Astrocyte (in vitro differentiated cells and primary cell): ENCODE results near the gene MDN1. TPM values are rescaled to one million over a fixed set of nuclear protein-coding genes. Genes with fewer than 3 reads are reported as not detected.
"Not testable (repeated sequence)": the region's sequence is repeated elsewhere in the genome, so short reads cannot be mapped to it uniquely, and the experiment has no call there.

Source experiments
- DNase-seq: peaks from one replicate; pipeline ENCODE4 v3.0.0-alpha.2; 2010; ENCODE audit warnings: low read depth
- FAIRE-seq: peaks from 2 replicates; lab custom pipeline; 2011; peaks lifted over from hg19 to GRCh38; lab: Jason Lieb, UNC
- H2AFZ ChIP-seq: 2 replicates; pipeline ENCODE4 v1.6.0; 2012; ENCODE audit warnings: low read depth, low read length, inconsistent platforms
- H3K27ac ChIP-seq: 2 replicates; pipeline ENCODE4 v1.5.1; 2011; ENCODE audit warnings: low read depth, low read length, inconsistent platforms
- H3K27me3 ChIP-seq: 2 replicates; pipeline ENCODE4 v1.6.0; 2011; ENCODE audit warnings: low read length, inconsistent platforms; ENCODE audit not compliant: insufficient read depth
- H3K36me3 ChIP-seq: 2 replicates; pipeline ENCODE4 v1.5.1; 2011; ENCODE audit warnings: low read length, inconsistent platforms; ENCODE audit not compliant: insufficient read depth
- H3K4me1 ChIP-seq: 2 replicates; pipeline ENCODE4 v1.5.1; 2011; ENCODE audit warnings: low read length, inconsistent platforms; ENCODE audit not compliant: insufficient read depth
- H3K4me2 ChIP-seq: 2 replicates; pipeline ENCODE4 v1.6.0; 2012; ENCODE audit warnings: low read length, inconsistent platforms
- H3K4me3 ChIP-seq: 2 replicates; pipeline ENCODE4 v1.5.1; 2011; ENCODE audit warnings: low read depth, mild to moderate bottlenecking, low read length, inconsistent platforms; ENCODE audit not compliant: insufficient read depth
- H3K79me2 ChIP-seq: 2 replicates; pipeline ENCODE4 v1.6.0; 2012; ENCODE audit warnings: mild to moderate bottlenecking, low read length, inconsistent platforms; ENCODE audit not compliant: insufficient read depth
- H3K9ac ChIP-seq: 2 replicates; pipeline ENCODE4 v1.6.0; 2012; ENCODE audit warnings: mild to moderate bottlenecking, low read length, inconsistent platforms
- H3K9me3 ChIP-seq: 2 replicates; pipeline ENCODE4 v1.5.1; 2012; ENCODE audit warnings: low read depth, mild to moderate bottlenecking, low read length, inconsistent platforms; ENCODE audit not compliant: insufficient read depth
- H4K20me1 ChIP-seq: 2 replicates; pipeline ENCODE4 v1.6.0; 2012; ENCODE audit warnings: low read length, inconsistent platforms; ENCODE audit not compliant: insufficient read depth
- H3K27ac Mint-ChIP-seq: one replicate; pipeline ENCODE4 v1.8.0; 2021; ENCODE audit warnings: mild to moderate bottlenecking, mixed read lengths; ENCODE audit not compliant: unreplicated experiment
- H3K27me3 Mint-ChIP-seq: one replicate; pipeline ENCODE4 v1.8.0; 2021; ENCODE audit warnings: low read depth, mixed read lengths; ENCODE audit not compliant: unreplicated experiment
- H3K36me3 Mint-ChIP-seq: one replicate; pipeline ENCODE4 v1.8.0; 2021; ENCODE audit warnings: low read depth, mixed read lengths; ENCODE audit not compliant: unreplicated experiment
- H3K4me1 Mint-ChIP-seq: one replicate; pipeline ENCODE4 v1.8.0; 2021; ENCODE audit warnings: low read depth, mixed read lengths; ENCODE audit not compliant: unreplicated experiment
- H3K4me3 Mint-ChIP-seq: one replicate; pipeline ENCODE4 v1.8.0; 2021; ENCODE audit warnings: mild to moderate bottlenecking, moderate library complexity, mixed read lengths; ENCODE audit not compliant: unreplicated experiment
- H3K9me3 Mint-ChIP-seq: one replicate; pipeline ENCODE4 v1.8.0; 2021; ENCODE audit warnings: mild to moderate bottlenecking, mixed read lengths; ENCODE audit not compliant: unreplicated experiment
- EZH2 ChIP-seq: IDR thresholded peaks from 2 replicates; pipeline ENCODE4 v1.6.1; 2012; ENCODE audit warnings: mild to moderate bottlenecking, low read length, inconsistent platforms; ENCODE audit not compliant: insufficient read depth
- total RNA-seq: library from RNA; stranded (reverse); gene quantifications from 2 replicates; pipeline ENCODE4 v1.2.1, GENCODE V29; 2021
- TF ChIP-seq, protein P1 (sequence below): IDR thresholded peaks from 2 replicates; pipeline ENCODE4 v1.5.1; 2011; ENCODE audit warnings: low read depth, mild to moderate bottlenecking, inconsistent platforms, low read length, moderate library complexity; ENCODE audit not compliant: insufficient read depth

MDN1 gene
- total RNA-seq, 1 donor from 2014 or later, result 35.7 TPM

DNA sequence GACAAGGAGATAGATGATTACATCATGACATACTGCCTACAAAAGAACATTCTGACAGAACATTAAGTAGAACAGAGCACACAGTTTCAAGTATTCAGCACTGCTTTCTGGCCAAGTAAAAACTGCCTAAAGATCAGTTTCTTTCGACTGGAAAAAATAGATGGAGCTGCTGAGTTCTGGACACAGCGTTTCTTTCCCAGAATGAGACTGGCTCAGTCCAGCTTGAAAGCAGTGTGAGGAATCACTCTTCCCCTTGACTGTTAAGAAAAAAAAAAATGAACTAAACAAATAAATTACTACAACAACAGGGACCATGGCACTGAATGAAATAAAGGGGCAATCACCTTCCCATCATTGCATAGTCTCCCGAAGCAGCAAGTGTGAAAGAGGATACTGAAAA, 176.6 kb downstream of the MDN1 start:
- Mint-ChIP-seq H3K36me3 (peaks cover 8% of the 10 kb centered on the region), H3K9me3 (no peaks in the 10 kb centered on the region), H3K4me3 (no peak overlapping the region), H3K4me1 (peaks cover 9% of the 10 kb centered on the region), H3K27ac (no peak overlapping the region), H3K27me3 (no peaks in the 10 kb centered on the region)
- Histone ChIP-seq H3K9ac (no peak overlapping the region), H3K4me1 (peaks cover 11% of the 10 kb centered on the region), H3K27me3 (no peaks in the 10 kb centered on the region), H3K27ac (no peak overlapping the region), H2AFZ (no peak overlapping the region), H3K4me3 (no peak overlapping the region), H3K79me2 (peaks cover 24% of the 10 kb centered on the region), H4K20me1 (peaks cover 3% of the 10 kb centered on the region), H3K36me3 (peaks cover 12% of the 10 kb centered on the region), H3K9me3 (no peaks in the 10 kb centered on the region), H3K4me2 (no peak overlapping the region)
- TF ChIP-seq, protein P1, sequence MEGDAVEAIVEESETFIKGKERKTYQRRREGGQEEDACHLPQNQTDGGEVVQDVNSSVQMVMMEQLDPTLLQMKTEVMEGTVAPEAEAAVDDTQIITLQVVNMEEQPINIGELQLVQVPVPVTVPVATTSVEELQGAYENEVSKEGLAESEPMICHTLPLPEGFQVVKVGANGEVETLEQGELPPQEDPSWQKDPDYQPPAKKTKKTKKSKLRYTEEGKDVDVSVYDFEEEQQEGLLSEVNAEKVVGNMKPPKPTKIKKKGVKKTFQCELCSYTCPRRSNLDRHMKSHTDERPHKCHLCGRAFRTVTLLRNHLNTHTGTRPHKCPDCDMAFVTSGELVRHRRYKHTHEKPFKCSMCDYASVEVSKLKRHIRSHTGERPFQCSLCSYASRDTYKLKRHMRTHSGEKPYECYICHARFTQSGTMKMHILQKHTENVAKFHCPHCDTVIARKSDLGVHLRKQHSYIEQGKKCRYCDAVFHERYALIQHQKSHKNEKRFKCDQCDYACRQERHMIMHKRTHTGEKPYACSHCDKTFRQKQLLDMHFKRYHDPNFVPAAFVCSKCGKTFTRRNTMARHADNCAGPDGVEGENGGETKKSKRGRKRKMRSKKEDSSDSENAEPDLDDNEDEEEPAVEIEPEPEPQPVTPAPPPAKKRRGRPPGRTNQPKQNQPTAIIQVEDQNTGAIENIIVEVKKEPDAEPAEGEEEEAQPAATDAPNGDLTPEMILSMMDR, result no peak
- TF ChIP-seq EZH2, result no peak
- FAIRE-seq (peak; percentile 13), DNase-seq (no peak)

DNA sequence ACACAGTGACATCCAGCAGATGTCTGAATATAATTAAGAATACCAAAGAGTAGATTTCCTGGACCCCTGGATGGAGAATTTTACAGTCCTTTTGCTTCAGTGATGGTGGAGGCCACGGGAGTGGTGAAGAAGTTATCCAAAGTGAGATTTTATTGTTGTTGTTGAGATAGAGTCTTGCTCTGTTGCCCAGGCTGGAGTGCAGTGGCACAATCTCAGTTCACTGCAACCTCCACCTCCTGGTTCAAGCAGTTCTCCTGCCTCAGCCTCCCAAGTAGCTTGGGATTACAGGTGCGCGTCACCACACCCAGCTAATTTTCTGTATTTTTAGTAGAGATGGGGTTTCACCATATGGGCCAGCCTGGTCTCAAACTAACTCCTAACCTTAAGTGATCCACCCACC, 178.0 kb downstream of the MDN1 start:
- Histone ChIP-seq H3K9ac (peak overlapping the region; percentile 67), H3K4me1 (peaks cover 16% of the 10 kb centered on the region), H3K36me3 (peaks cover 16% of the 10 kb centered on the region), H3K79me2 (peaks cover 33% of the 10 kb centered on the region), H3K27ac (peak overlapping the region; percentile 78), H3K4me2 (peak overlapping the region; percentile 56)
- not testable (repeated sequence) for FAIRE-seq, H3K9me3 ChIP-seq, DNase-seq, H3K4me3 ChIP-seq, H2AFZ ChIP-seq, H3K36me3 Mint-ChIP-seq, H4K20me1 ChIP-seq, H3K27me3 Mint-ChIP-seq, H3K9me3 Mint-ChIP-seq, H3K27me3 ChIP-seq
- peak overlapping the region; percentile 40 for H3K4me3 Mint-ChIP-seq
- peaks cover 15% of the 10 kb centered on the region for H3K4me1 Mint-ChIP-seq
- H3K27ac Mint-ChIP-seq, result peak overlapping the region; percentile 86

DNA sequence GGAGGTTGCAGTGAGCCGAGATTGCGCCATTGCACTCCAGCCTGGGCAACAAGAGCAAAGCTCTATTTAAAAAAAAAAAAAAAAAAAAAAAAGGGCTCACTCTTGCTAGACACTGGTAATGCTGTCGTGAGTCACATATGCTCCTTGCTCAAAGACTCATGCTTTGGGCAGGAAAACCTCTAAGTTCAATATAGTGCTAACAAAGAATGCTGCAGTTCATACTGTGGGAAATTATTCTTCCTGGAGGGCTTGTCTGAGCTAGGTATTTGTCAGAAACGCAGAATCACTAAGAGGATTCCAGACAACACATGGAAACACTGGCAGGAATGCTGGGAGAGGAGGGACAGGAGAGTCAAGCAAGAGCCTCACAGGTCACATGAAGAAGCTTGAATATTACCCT, 178.8 kb downstream of the MDN1 start:
- no peak for FAIRE-seq
- peaks cover 3% of the 10 kb centered on the region for H4K20me1 ChIP-seq
- H3K4me3 ChIP-seq, result no peak overlapping the region
- H3K79me2 ChIP-seq, result peaks cover 33% of the 10 kb centered on the region
- Mint-ChIP-seq H3K27me3 (no peaks in the 10 kb centered on the region), H3K4me3 (peak overlapping the region; percentile 61), H3K27ac (peak overlapping the region; percentile 86), H3K4me1 (peaks cover 15% of the 10 kb centered on the region), H3K36me3 (peaks cover 6% of the 10 kb centered on the region), H3K9me3 (no peaks in the 10 kb centered on the region)
- peak overlapping the region; percentile 56 for H3K4me2 ChIP-seq
- H2AFZ ChIP-seq, result no peak overlapping the region
- H3K4me1 ChIP-seq, result peaks cover 16% of the 10 kb centered on the region
- no peaks in the 10 kb centered on the region for H3K27me3 ChIP-seq
- DNase-seq, result peak; percentile 91
- TF ChIP-seq EZH2, result no peak
- TF ChIP-seq, protein P1, result no peak
- H3K9me3 ChIP-seq, result no peaks in the 10 kb centered on the region
- H3K27ac ChIP-seq, result peak overlapping the region; percentile 78
- peak overlapping the region; percentile 67 for H3K9ac ChIP-seq
- peaks cover 16% of the 10 kb centered on the region for H3K36me3 ChIP-seq
